GM19468 (cell line): ENCODE measurements around the gene PSMC3.
A peak's percentile ranks its signal among the peaks of the same experiment; 100 is the strongest.

Source experiments
- ATAC-seq: cut with Tn5 transposase; IDR thresholded peaks from one replicate; pipeline ENCODE4 v1.9.1; 2021; ENCODE audit warnings: mild to moderate bottlenecking, moderate library complexity, moderate number of reproducible peaks; ENCODE audit not compliant: unreplicated experiment; ENCODE audit errors: extremely low read depth

Gene PSMC3

GRCh38 chr11:47378010-47378835, 48.0 kb downstream of the PSMC3 start, which contains the start of gene SPI1:
TSS of gene SPI1 (minus strand) at chr11:47378547. CDS start at chr11:47378353, 194 bp downstream.
- ATAC-seq = peak; percentile 71

GRCh38 chr11:47377571-47378009, 48.6 kb downstream of the PSMC3 start:
- ATAC-seq = no peak

GRCh38 chr11:47376525-47377371, 49.5 kb downstream of the PSMC3 start:
- no peak for ATAC-seq

- ATAC-seq = no peak
Observed at GRCh38 chr11:47376107-47376524, 50.1 kb downstream of the PSMC3 start.

- ATAC-seq = no peak
Observed at GRCh38 chr11:47375546-47376085, 50.6 kb downstream of the PSMC3 start.

GRCh38 chr11:47375020-47375419, 51.2 kb downstream of the PSMC3 start:
- ATAC-seq = no peak

GRCh38 chr11:47374720-47375019, 51.6 kb downstream of the PSMC3 start:
- ATAC-seq = no peak

GRCh38 chr11:47373876-47374719, 52.1 kb downstream of the PSMC3 start:
- ATAC-seq = no peak

GRCh38 chr11:47372422-47372821, 53.8 kb downstream of the PSMC3 start:
- ATAC-seq = no peak

- no peak for ATAC-seq
Observed at GRCh38 chr11:47369676-47370075, 56.6 kb downstream of the PSMC3 start.
